T47D (cell line): ENCODE data around the gene SYTL1.
A peak's percentile ranks its signal among the peaks of the same experiment; 100 is the strongest.

Experiments used
- DNase-seq, 2 experiments: peaks; one replicate each; pipeline versions ENCODE4 v3.0.0 to v3.0.0-alpha.2; 2011 to 2012; ENCODE audit warnings: low read depth in 1 of 2, low spot score in 1 of 2
- JUND ChIP-seq: IDR thresholded peaks from 2 replicates; pipeline ENCODE4 v1.6.1; 2012; ENCODE audit warnings: low read depth
- in situ Hi-C: cut with HindIII; loops from 2 replicates; pipeline ENCODE4 v1.10.0; 2016; ENCODE audit warnings: low sequenced_read_pairs, low pct_unique_long_range_greater_than_20kb

SYTL1 gene

GRCh38 chr1:27400082-27400962 lies 58.5 kb downstream of the SYTL1 start:
- no peak for DNase-seq
- in situ Hi-C loops: no loop called here
- no peak for TF ChIP-seq JUND

GRCh38 chr1:27400963-27401341 lies 59.1 kb downstream of the SYTL1 start:
- no peak for DNase-seq
- TF ChIP-seq JUND: no peak
- in situ Hi-C loops: no loop called here

DNA sequence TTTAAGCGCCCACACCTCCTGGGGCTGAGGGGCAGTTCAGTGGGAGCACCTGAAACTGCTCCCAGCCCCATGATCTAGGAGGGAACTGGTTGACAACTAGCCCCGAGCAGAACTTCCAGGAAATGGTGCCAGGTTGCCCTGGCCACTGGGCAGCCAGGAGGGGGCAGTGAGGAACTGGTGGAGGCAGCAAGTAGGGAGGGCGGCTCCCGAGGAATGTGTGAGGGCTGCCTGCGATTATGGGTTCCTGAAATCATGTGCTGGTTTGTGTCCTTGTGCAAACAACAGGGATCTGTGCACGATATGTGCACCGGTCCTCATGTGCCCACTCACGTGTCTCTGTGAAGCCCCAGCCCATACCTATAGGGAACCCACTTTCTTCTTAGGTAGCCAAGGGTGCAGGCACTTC lies 60.5 kb downstream of the SYTL1 start:
- in situ Hi-C loops: no loop called here
- no peak for TF ChIP-seq JUND
- peak in 1 of 2 experiments; percentile 57 for DNase-seq

DNA sequence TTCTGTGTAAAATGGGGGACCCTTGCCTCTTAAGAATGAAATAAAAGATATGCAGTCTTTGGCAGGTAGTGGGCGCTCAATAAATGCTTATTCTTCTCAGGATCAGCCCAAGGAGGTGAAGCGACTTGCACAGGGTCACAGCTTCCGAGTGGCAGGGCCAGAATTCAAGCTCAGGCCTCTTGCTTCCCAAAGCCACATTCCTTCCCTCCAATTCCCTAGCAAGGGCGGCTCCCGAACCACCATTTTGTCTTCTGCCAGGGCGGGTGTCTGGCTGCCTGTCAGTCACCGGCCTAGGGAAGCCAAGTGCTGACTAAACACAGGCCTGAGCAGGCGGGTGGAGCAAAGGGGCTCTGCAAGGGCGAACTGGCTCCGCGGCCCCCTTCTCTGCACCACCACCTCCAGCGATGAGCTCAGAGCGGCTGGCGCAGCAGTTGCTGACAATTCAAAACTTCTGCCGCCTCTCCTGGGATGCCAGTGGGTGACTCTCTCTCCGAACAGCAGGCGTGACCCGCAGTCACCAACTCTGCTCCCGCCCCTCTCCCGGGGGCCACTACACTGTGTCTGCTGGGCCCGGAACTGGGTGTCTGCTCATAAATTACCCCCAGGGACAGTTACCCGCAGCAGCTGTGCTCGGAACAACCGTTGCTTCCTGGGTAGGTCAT lies 61.4 kb downstream of the SYTL1 start:
- no peak for TF ChIP-seq JUND
- no peak for DNase-seq
- in situ Hi-C loops: no loop called here
